HG02938 (cell line): ENCODE results near the gene CCDC8.
"Not testable (repeated sequence)": the region's sequence is repeated elsewhere in the genome, so short reads cannot be mapped to it uniquely, and the experiment has no call there.

Source experiments
- ATAC-seq: cut with Tn5 transposase; IDR thresholded peaks from one replicate; pipeline ENCODE4 v1.9.1; 2021; ENCODE audit warnings: mild to moderate bottlenecking, moderate library complexity; ENCODE audit not compliant: unreplicated experiment

Gene CCDC8

GRCh38 chr19:46383846-46384245, 29.5 kb downstream of the CCDC8 start:
- no peak for ATAC-seq

- ATAC-seq, result no peak
Measured at GRCh38 chr19:46383171-46383815, 30.1 kb downstream of the CCDC8 start.

DNA sequence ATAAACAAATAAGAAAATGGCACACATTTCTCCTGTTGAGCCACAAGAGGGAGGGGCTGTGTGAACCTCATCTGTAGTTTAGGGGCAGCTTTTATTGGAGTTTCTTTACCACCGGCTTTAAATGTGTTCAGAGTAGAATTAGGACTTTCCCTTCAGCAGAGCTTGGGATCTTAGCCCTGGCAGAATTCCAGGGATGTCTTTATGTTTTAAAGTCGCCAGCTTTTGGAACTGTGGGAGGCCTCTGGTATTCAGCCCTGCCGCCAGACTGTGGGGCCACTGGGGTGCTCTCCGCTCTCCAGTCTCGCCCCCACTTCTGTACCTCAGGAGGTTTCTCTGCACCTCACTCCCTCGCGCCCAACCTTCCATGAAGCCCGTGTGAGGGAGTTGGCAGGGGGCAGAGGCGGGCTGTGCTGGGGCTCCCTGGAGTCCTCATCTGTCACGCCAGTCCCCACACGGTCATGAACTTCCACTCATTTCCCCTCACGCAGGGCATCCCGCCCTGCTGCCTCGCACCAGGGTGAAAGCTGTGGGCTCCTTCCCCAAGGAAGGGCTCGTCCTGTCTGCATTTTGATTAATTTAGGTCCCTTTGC, 31.5 kb downstream of the CCDC8 start:
- no peak for ATAC-seq

DNA sequence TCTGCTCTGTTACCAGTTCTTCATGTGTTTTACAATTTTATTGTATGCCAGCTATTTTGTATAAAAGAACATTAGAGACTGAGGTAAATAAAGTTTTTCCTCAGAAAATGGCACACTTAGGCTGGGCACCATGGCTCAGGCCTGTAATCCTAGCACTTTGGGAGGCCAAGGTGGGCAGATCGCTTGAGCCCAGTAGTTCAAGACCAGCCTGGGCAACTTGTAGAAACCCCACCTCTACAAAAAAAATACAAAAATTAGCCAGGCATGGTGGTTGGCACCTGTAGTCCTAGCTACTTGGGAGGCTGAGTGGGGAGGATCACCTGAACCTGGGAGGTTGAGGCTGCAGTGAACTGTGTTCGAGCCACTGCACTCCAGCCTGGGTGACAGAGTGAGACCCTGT, 32.0 kb downstream of the CCDC8 start:
- no peak for ATAC-seq

DNA sequence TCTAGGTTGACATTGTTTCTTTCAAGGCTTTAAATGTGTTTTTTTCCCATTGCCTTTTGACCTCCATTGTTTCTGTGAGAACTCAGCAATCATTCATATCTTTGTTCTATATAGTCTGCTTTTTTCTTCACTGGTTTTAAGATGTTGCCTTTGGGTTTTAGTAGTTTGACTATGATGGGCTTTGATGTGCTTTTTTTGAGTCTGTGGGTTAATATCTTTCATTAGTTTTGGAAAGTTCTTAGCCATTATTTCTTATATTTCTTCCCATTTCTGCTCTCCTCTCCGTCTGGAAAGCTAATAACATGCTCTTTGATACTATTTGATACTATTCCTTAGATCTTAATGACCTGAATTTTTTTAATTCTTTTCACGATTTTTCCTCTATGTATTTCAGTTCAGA, 32.7 kb downstream of the CCDC8 start:
- no peak for ATAC-seq

DNA sequence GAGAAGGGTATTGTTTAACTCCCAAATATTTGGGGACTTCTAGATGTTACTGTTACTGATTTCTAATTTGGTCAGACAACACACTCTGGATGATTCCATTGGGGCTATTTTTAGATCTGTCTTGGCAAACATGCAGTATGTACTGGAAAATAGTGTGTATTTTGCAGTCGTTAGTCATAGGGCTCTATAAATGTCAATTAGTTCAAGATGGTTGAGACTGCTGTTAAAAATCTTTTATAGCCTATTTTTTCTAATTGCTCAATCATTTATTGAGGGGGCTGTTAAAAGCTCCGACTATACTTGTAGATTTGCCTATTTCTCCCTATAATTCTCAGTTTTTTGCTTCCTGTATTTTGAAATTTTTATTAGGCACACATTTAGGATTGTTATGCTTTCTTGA, 35.1 kb downstream of the CCDC8 start:
- no peak for ATAC-seq

GRCh38 chr19:46376241-46377153, 36.9 kb downstream of the CCDC8 start:
- no peak for ATAC-seq

DNA sequence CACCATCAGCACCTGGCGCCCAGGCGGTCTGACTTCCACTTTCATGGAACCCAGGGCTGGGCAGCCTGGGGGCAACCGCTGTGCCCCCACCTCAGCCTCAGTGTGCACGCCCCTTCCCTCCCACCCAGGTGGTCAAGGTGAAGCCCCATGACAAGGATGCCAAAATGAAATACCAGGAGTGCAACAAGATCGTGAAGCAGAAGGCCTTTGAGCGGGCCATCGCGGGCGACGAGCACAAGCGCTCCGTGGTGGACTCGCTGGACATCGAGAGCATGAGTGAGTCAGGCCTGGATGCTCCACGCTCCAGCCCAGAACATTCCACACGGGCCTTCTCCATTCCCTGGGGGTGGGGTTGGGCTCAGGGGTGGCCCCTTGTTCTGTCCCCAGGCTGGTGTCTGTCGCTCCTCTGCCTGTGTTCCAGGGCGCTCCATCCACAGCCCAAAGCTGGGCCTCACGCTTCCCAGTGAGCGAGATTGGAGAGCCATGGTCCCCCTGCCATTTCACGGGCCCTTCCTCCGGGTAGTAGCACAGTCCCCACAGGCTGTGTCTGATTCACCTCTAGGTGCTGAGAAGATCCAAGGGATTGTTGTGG, 37.8 kb downstream of the CCDC8 start:
- not testable (repeated sequence) for ATAC-seq

- no peak for ATAC-seq
Measured at GRCh38 chr19:46374536-46375475, 38.6 kb downstream of the CCDC8 start.

DNA sequence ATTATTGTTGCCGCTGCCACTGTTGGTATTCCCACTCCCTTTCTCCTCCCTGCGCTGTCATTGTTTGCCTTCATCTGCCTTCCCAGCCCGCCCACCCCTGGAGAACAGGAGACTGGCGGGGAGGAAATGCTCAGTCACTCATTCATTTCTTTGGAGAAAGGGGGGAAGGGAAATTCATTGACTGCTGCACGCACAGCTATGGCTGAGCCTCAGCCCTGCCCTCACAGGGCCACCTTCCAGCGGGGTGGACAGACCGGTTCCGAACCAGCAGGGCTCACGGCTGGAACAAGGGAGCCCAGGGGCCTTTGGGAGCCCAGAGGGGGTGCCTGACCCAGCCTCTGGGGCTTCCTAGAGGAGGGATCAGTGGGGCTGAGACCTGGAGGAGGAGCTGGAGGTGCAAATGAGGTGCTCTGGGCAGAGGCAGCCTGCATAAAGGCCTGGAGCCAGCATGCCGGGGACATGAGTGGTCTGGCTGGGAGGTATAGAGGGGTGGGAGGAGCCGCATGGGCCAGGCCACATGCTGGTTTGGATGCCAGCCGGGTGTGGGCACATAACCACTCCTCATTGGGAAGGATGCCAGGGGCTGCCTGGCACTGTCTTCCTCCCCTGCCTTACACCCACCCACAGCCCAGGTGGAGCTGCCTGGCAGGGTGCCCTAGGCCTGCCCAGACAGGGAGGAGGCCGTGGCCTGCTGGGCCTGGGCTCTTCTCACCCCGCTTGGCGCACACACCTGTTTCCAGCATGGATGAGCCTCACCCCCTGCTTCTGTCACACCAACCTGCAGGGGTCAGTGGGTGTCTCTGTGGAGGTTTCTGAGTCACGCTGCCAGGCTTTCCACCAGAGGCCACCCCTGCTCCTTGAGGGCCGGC, 39.6 kb downstream of the CCDC8 start:
- no peak for ATAC-seq

- ATAC-seq, result no peak
Measured at GRCh38 chr19:46372901-46373490, 40.4 kb downstream of the CCDC8 start.

DNA sequence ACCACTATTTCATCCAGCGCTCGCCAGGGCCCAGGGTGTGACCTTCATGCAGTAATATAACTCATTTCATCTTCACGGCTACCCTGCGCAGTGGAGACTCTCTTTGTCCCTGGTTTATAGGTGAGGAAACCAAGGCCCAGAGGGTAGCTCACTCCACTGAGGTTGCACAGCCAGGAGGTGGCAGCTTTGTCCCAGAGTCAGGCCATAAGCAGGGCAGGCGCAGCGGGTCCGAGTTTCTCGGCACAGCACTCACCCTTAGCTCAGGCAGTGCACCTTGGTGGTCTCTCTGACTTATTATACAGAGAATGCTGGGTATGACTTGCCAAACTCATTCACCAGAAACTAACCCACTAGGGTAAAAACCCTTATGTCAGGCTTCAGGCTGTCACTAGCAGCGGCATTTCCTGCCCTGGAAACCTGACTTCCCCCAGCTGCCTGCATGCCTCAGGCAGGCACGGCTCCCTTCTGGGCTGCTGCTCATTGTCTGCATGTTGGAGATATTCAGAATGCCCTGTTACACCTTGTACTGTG, 41.9 kb downstream of the CCDC8 start:
- ATAC-seq, result no peak

DNA sequence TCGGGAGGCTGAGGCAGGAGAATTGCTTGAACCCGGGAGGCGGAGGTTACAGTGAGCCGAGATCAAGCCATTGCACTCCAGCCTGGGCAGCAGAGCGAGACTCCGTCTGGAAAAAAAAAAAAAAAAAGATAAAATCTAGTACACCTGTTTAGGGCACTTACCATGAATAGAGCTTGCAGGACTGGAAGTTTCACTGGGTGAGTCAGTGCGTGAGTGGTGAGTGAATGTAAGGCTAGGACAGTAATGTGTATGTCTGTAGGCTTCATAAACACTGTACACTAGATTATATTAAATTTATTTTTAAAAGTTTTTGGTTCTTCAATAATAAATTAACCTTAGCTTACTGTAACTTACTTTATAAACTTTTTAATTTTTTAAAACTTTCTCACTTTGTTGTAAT, 43.5 kb downstream of the CCDC8 start:
- ATAC-seq, result no peak

GRCh38 chr19:46368116-46368515, 45.2 kb downstream of the CCDC8 start:
- ATAC-seq, result no peak

DNA sequence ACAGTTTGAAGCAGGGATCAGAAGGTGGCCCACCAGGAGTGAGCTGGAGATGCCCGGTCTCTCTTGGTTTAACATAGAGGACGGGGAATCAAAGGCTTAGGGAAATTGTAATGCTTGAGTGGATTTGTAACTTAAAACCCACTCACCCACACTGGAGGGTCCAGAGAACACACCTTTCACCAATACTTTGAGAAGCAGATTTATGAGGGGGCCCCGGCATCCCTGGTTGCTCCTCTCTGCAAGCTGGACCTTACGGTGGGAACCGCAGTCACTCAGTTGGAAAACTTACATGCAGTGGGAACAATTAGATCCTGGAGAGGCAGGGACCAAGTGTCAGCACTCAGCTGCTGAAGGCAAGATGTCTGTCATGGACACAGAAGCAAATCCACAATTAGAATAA, 45.9 kb downstream of the CCDC8 start:
- no peak for ATAC-seq

- ATAC-seq, result no peak
Measured at GRCh38 chr19:46366620-46367292, 46.6 kb downstream of the CCDC8 start.

DNA sequence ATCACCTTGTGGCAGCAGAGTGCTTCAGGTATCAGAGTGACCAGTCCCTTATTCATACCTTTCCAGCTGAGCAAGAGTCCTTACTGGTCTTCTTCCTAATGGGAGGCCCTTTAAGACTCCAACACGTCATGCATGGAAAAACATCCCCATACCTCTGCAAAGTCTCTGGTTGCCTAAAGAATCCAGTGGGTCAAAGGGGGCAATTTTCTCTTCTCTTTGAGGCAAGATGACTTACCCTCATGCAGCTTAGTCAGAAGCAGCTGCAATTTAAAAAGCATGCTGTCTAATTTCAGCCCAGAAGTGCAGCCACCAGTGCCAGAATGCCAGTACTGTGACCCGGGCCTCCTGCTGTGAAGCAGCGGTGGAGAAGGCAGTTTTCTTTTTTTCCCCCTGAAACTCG, 47.8 kb downstream of the CCDC8 start:
- no peak for ATAC-seq

DNA sequence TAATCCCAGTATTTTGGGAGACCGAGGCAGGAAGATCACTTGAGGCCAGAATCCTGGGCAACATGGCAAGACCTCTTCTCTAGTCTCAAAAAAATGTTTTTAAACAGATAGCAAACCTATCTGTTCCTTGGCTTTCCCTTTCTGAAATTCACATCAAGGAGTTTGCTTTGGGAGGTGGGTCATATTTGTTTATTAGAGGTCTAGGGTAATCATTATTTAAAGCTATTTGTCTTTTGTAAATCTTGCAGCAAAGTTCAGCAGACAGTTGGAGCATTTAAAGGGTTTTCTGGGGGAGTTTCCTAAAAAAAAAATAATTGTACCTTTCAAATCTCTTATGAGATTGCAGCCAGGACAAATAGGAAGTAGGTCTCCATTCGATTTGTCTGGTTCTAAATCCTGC, 49.0 kb downstream of the CCDC8 start:
- ATAC-seq, result no peak
